Forelimb muscle (tissue), 1 donor: ENCODE data around the gene MSL2. TPM values are rescaled to one million over a fixed set of nuclear protein-coding genes. Genes with fewer than 3 reads are reported as not detected.

Experiments
- polyA plus RNA-seq: library from polyadenylated mRNA; unstranded; fragments of 120-200 nt; gene quantifications from one replicate; pipeline ENCODE4 v1.2.1, GENCODE V29; 2013; ENCODE audit not compliant: insufficient read length

MSL2 gene
- polyA plus RNA-seq, 1 donor = 22.9 TPM

Other genes starting within 250 kb of the MSL2 start
- 66.8 TPM for gene PPP2R3A, start 230.6 kb downstream of the MSL2 start, polyA plus RNA-seq
- 30.6 TPM for gene PCCB, start 54.0 kb upstream of the MSL2 start, polyA plus RNA-seq